ENCODE data around the gene GLRA3. TPM values are rescaled to one million over a fixed set of nuclear protein-coding genes. Genes with fewer than 3 reads are reported as not detected.

The GLRA3 gene
- polyA plus RNA-seq, 1 donor (not counting 4 experiments of a cell fraction or from before 2014, with no cell fraction given), result not detected

DNA sequence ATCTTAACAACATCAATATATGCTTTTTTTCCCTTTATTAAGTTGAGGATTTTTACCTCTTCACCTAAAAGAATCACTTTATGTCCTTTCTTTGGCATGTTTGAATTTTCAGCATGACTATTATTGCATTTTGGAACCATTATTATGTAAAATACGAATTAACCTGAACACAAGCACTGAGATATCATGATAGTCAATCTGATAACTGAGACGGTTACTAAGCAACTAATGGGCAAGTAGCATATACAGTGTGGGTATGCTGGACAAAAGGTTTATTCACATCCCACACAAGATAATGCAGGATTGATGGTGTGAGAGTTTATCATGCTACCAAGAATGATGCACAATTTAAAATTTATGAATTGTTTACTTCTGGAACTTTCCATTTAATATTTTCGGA, 24.6 kb upstream of the GLRA3 start:
- DNase-seq (ENCODE audit: low read depth, low spot score) (no peak), FAIRE-seq (no peak)
- dilution Hi-C loops (cut with MboI; ENCODE audit: extremely low pct_ligation_motif_present, low sequenced_read_pairs), result no loop called here
- Histone ChIP-seq H3K36me3 (ENCODE audit: control insufficient read depth in 2 of 2, extremely low read depth in 1 of 2, insufficient read depth in 2 of 2, low read length in 2 of 2) (no peaks in the 10 kb centered on the region), H3K9ac (ENCODE audit: control insufficient read depth, extremely low read depth, insufficient read depth, low read length) (no peak overlapping the region), H3K9me3 (ENCODE audit: control insufficient read depth, low read depth, low read length) (no peaks in the 10 kb centered on the region), H3K4me3 (ENCODE audit: control insufficient read depth in 2 of 3, extremely low read depth in 1 of 3, insufficient read depth in 2 of 3, low read depth in 1 of 3, low read length in 3 of 3) (no peak overlapping the region), H3K27ac (ENCODE audit: control insufficient read depth, insufficient read depth, low read length) (no peak overlapping the region), H2AFZ (ENCODE audit: control insufficient read depth, low read length) (no peak overlapping the region), H3K4me2 (ENCODE audit: control insufficient read depth, extremely low read depth, insufficient read depth, low read depth, low read length) (no peak overlapping the region), H3K27me3 (ENCODE audit: control insufficient read depth, extremely low read depth, insufficient read depth, low read length) (no peaks in the 10 kb centered on the region), H3K4me1 (ENCODE audit: control insufficient read depth, extremely low read depth, insufficient read depth, low read length) (no peaks in the 10 kb centered on the region), H3K79me2 (ENCODE audit: control insufficient read depth, insufficient read depth, low read length) (no peaks in the 10 kb centered on the region), H4K20me1 (ENCODE audit: control insufficient read depth, extremely low read depth, insufficient read depth, low read length) (no peaks in the 10 kb centered on the region), H3K9me1 (ENCODE audit: control insufficient read depth, extremely low read depth, insufficient read depth, low read length) (no peaks in the 10 kb centered on the region)
- TF ChIP-seq EZH2 (IDR thresholded peaks at IDR 0.05; ENCODE audit: low read length), result no peak
- TF ChIP-seq, protein P1, sequence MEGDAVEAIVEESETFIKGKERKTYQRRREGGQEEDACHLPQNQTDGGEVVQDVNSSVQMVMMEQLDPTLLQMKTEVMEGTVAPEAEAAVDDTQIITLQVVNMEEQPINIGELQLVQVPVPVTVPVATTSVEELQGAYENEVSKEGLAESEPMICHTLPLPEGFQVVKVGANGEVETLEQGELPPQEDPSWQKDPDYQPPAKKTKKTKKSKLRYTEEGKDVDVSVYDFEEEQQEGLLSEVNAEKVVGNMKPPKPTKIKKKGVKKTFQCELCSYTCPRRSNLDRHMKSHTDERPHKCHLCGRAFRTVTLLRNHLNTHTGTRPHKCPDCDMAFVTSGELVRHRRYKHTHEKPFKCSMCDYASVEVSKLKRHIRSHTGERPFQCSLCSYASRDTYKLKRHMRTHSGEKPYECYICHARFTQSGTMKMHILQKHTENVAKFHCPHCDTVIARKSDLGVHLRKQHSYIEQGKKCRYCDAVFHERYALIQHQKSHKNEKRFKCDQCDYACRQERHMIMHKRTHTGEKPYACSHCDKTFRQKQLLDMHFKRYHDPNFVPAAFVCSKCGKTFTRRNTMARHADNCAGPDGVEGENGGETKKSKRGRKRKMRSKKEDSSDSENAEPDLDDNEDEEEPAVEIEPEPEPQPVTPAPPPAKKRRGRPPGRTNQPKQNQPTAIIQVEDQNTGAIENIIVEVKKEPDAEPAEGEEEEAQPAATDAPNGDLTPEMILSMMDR (optimal IDR thresholded peaks at IDR 0.05 in 1 of 3, IDR thresholded peaks at IDR 0.05 in 1 of 3, conservative IDR thresholded peaks at IDR 0.05 in 1 of 3; ENCODE audit: extremely low read depth in 1 of 3, insufficient read depth in 2 of 3, low read length in 3 of 3), result no peak

DNA sequence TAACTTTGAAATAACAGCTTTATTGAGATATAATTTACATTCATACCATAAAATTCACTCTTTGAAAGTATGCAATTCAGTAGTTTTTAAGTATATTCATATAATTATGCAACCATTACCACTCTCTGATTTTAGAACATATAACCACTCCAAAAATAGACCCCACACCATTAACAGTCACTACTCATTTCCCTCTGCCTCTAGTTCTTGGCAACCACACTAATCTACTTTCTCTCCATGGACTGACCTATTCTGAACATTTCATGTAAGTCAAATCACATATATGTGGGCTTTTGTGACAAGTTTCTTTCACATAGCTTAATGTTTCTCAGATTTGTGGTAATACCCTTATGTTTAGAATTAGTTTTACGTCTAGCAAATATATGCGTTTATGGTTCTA, 19.5 kb upstream of the GLRA3 start:
- no peak for TF ChIP-seq EZH2 (IDR thresholded peaks at IDR 0.05; ENCODE audit: low read length)
- TF ChIP-seq, protein P1 (optimal IDR thresholded peaks at IDR 0.05 in 1 of 3, IDR thresholded peaks at IDR 0.05 in 1 of 3, conservative IDR thresholded peaks at IDR 0.05 in 1 of 3; ENCODE audit: extremely low read depth in 1 of 3, insufficient read depth in 2 of 3, low read length in 3 of 3), result no peak

More for the DNA sequence above, 19.5 kb upstream of the GLRA3 start:
- Histone ChIP-seq H3K36me3 (ENCODE audit: control insufficient read depth in 2 of 2, extremely low read depth in 1 of 2, insufficient read depth in 2 of 2, low read length in 2 of 2) (no peaks in the 10 kb centered on the region), H3K4me3 (ENCODE audit: control insufficient read depth in 2 of 3, extremely low read depth in 1 of 3, insufficient read depth in 2 of 3, low read depth in 1 of 3, low read length in 3 of 3) (no peak overlapping the region), H3K27ac (ENCODE audit: control insufficient read depth, insufficient read depth, low read length) (no peak overlapping the region), H2AFZ (ENCODE audit: control insufficient read depth, low read length) (no peak overlapping the region), H3K4me2 (ENCODE audit: control insufficient read depth, extremely low read depth, insufficient read depth, low read depth, low read length) (no peak overlapping the region), H3K9me1 (ENCODE audit: control insufficient read depth, extremely low read depth, insufficient read depth, low read length) (no peaks in the 10 kb centered on the region), H4K20me1 (ENCODE audit: control insufficient read depth, extremely low read depth, insufficient read depth, low read length) (no peaks in the 10 kb centered on the region), H3K79me2 (ENCODE audit: control insufficient read depth, insufficient read depth, low read length) (no peaks in the 10 kb centered on the region), H3K27me3 (ENCODE audit: control insufficient read depth, extremely low read depth, insufficient read depth, low read length) (no peaks in the 10 kb centered on the region), H3K9ac (ENCODE audit: control insufficient read depth, extremely low read depth, insufficient read depth, low read length) (no peak overlapping the region), H3K4me1 (ENCODE audit: control insufficient read depth, extremely low read depth, insufficient read depth, low read length) (no peaks in the 10 kb centered on the region), H3K9me3 (ENCODE audit: control insufficient read depth, low read depth, low read length) (no peaks in the 10 kb centered on the region)
- DNase-seq (ENCODE audit: low read depth, low spot score) (no peak), FAIRE-seq (no peak)
- dilution Hi-C loops (cut with MboI; ENCODE audit: extremely low pct_ligation_motif_present, low sequenced_read_pairs), result no loop called here
